ENCODE results near the gene HPN. TPM values are rescaled to one million over a fixed set of nuclear protein-coding genes. Genes with fewer than 3 reads are reported as not detected.
"Not testable (repeated sequence)": the region's sequence is repeated elsewhere in the genome, so short reads cannot be mapped to it uniquely, and the experiment has no call there.

HPN gene
- total and polyA plus RNA-seq, 9 donors, result 0.42 to 21.1 (median 2.9) TPM; not detected in 1

- Histone ChIP-seq H3K36me3 (no peaks in the 10 kb centered on the region), H3K4me1 (ENCODE audit: insufficient read depth) (no peaks in the 10 kb centered on the region), H3K4me3 (no peak overlapping the region), H3K27me3 (no peaks in the 10 kb centered on the region), H3K27ac (peak overlapping the region in 1 of 2 donors; percentile 2), H3K9me3 (no peaks in the 10 kb centered on the region)
- 49 to 52% (median 50%) methylated on average over 32 of the region's 32 CpGs for WGBS, 3 donors
- no peak for TF ChIP-seq EP300 (IDR thresholded peaks at IDR 0.05)
- TF ChIP-seq POLR2A (IDR thresholded peaks at IDR 0.05), result no peak
- TF ChIP-seq CTCF (IDR thresholded peaks at IDR 0.05), result peak; percentile 90 to 96 (median 94)
- peak; percentile 69 to 88 (median 77) for DNase-seq
- intact Hi-C loops (cut with DNase I), result loop anchor here (2.0 to 5.0 kb wide), 2 partner anchors 40 to 41 kb away; no protein-coding TSS in a partner anchor
Observed at GRCh38 chr19:35013041-35013819, 28.3 kb upstream of the HPN start.

- Histone ChIP-seq H3K27ac (no peak overlapping the region), H3K4me1 (ENCODE audit: insufficient read depth) (no peaks in the 10 kb centered on the region), H3K36me3 (no peaks in the 10 kb centered on the region), H3K27me3 (no peaks in the 10 kb centered on the region), H3K9me3 (no peaks in the 10 kb centered on the region), H3K4me3 (no peak overlapping the region)
- WGBS, 3 donors, result 84 to 86% (median 86%) methylated on average over 22 to 23 of the region's 23 CpGs
- no peak for TF ChIP-seq EP300 (IDR thresholded peaks at IDR 0.05)
- no peak for TF ChIP-seq CTCF (IDR thresholded peaks at IDR 0.05)
- TF ChIP-seq POLR2A (IDR thresholded peaks at IDR 0.05), result no peak
- no peak for DNase-seq
- intact Hi-C loops (cut with DNase I), result loop anchor here (2.0 to 5.0 kb wide), 2 partner anchors 41 to 42 kb away; no protein-coding TSS in a partner anchor
Observed at GRCh38 chr19:35013820-35014754, 27.4 kb upstream of the HPN start.

GRCh38 chr19:35014774-35015173, 26.7 kb upstream of the HPN start:
- not testable (repeated sequence) for H3K9me3 ChIP-seq; DNase-seq; H3K4me3 ChIP-seq; H3K27me3 ChIP-seq; H3K4me1 ChIP-seq (ENCODE audit: insufficient read depth); H3K36me3 ChIP-seq; H3K27ac ChIP-seq
- intact Hi-C loops (cut with DNase I), result loop anchor here in 2 of 4 donors (5.0 kb wide), 1 partner anchor 42 kb away; no protein-coding TSS in a partner anchor
- 88 to 91% (median 89%) methylated on average over 4 of the region's 4 CpGs for WGBS, 3 donors

- intact Hi-C loops (cut with DNase I), result no loop called here
- DNase-seq, result no peak
- Histone ChIP-seq H3K27me3 (no peaks in the 10 kb centered on the region), H3K4me1 (ENCODE audit: insufficient read depth) (no peaks in the 10 kb centered on the region), H3K27ac (no peak overlapping the region), H3K36me3 (peaks cover 4% of the 10 kb centered on the region), H3K4me3 (no peak overlapping the region), H3K9me3 (no peaks in the 10 kb centered on the region)
- 50 to 65% (median 51%) methylated on average over 16 of the region's 16 CpGs for WGBS, 3 donors
- TF ChIP-seq POLR2A (IDR thresholded peaks at IDR 0.05), result no peak
- no peak for TF ChIP-seq EP300 (IDR thresholded peaks at IDR 0.05)
- TF ChIP-seq CTCF (IDR thresholded peaks at IDR 0.05), result no peak
Observed at GRCh38 chr19:35015270-35015953, 26.1 kb upstream of the HPN start.
